ELF-1 (cell line): ENCODE results near the gene RBFOX2.
"Not testable (repeated sequence)": the region's sequence is repeated elsewhere in the genome, so short reads cannot be mapped to it uniquely, and the experiment has no call there.

Source experiments
- DNase-seq: peaks from one replicate; pipeline ENCODE4 v3.0.0-alpha.2; 2016; ENCODE audit warnings: low read depth, low spot score

The RBFOX2 gene

GRCh38 chr22:35708453-35708852, 320.2 kb downstream of the RBFOX2 start:
- no peak for DNase-seq

GRCh38 chr22:35705141-35705540, 323.5 kb downstream of the RBFOX2 start:
- DNase-seq = no peak

GRCh38 chr22:35703861-35704584, 324.6 kb downstream of the RBFOX2 start:
- DNase-seq = no peak

- not testable (repeated sequence) for DNase-seq
Observed at GRCh38 chr22:35699852-35700251, 328.8 kb downstream of the RBFOX2 start.

GRCh38 chr22:35697142-35697541, 331.5 kb downstream of the RBFOX2 start:
- no peak for DNase-seq

DNA sequence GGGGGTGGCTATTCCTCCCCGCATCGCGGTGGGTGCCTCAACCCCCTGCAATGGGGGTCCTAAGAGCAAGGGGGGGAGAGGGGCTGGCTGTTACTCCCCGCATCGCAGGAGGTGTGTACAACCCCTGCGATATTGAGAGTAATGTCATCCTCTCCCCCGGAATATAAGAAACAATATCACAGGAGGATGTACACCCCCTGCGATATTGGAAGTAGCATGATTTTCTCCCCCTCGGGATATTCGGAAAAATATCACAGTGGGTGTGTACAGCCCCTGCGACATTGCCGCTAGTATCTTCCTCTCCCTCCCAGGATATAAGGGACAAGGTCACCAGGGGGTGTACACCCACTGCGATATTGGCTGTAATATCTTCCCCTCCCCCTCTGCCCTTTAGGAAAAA, 333.4 kb downstream of the RBFOX2 start:
- DNase-seq = no peak

GRCh38 chr22:35690001-35690400, 338.6 kb downstream of the RBFOX2 start:
- DNase-seq = no peak

DNA sequence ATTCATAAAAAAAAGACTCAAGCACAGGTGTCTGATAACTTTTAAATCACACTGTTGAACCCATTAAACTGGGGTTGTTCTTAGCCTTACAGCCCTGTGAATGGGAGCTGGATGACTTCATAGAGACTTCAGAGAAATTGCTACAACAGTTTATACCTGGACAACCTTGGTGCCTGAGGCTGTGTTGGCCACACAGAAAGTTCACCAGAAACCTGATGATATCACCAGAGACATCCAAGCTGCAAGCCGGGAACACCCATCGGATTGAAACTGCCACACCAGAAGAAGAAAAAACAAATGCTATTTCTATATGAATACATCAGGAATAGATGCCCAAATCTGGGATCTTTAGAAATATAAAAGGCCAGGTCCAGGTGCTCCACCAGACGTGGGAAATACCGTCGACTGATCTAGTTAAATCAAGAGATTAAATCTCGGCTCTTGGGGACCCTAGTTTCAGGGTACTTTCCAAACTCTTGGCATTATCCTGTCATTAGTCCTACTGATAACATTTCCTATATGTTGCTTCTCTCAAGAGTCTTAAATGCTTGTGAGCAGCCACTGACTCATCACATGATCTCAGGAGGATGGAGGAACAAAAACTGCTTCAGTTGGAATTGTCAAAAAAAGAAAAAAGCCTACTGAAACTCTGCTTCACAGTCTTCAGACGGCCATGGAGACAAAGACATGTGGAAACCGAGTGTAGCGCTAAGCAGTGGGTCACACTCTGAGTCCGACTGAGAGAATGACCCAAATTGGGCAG, 339.5 kb downstream of the RBFOX2 start:
- no peak for DNase-seq
